ENCODE results near the gene PBX3. TPM values are rescaled to one million over a fixed set of nuclear protein-coding genes. Genes with fewer than 3 reads are reported as not detected.

PBX3 gene
- total RNA-seq, 1 donor from 2014 or later = 46.1 TPM

- ATAC-seq (no peak), DNase-seq (no peak)
- no peak for TF ChIP-seq CTCF (IDR thresholded peaks at IDR 0.05)
- Histone ChIP-seq H3K9me3 (no peaks in the 10 kb centered on the region), H3K27me3 (ENCODE audit: low read depth) (no peaks in the 10 kb centered on the region), H3K4me3 (no peak overlapping the region), H3K27ac (no peak overlapping the region), H3K36me3 (no peaks in the 10 kb centered on the region), H3K4me1 (no peaks in the 10 kb centered on the region)
- intact Hi-C loops (cut with DNase I) = no loop called here
Measured at GRCh38 chr9:125843646-125844045, 96.5 kb downstream of the PBX3 start.

GRCh38 chr9:125844611-125845010 is 97.4 kb downstream of the PBX3 start:
- Histone ChIP-seq H3K4me3 (no peak overlapping the region), H3K27ac (no peak overlapping the region), H3K36me3 (no peaks in the 10 kb centered on the region), H3K9me3 (no peaks in the 10 kb centered on the region), H3K4me1 (no peaks in the 10 kb centered on the region), H3K27me3 (ENCODE audit: low read depth) (no peaks in the 10 kb centered on the region)
- no peak for DNase-seq
- no peak for TF ChIP-seq CTCF (IDR thresholded peaks at IDR 0.05)
- ATAC-seq = no peak
- intact Hi-C loops (cut with DNase I) = no loop called here

- no peaks in the 10 kb centered on the region for H3K27me3 ChIP-seq (ENCODE audit: low read depth)
- ATAC-seq (no peak), DNase-seq (no peak)
- intact Hi-C loops (cut with DNase I) = no loop called here
- no peak overlapping the region for H3K27ac ChIP-seq
- no peak for TF ChIP-seq CTCF (IDR thresholded peaks at IDR 0.05)
- no peaks in the 10 kb centered on the region for H3K4me1 ChIP-seq
- no peaks in the 10 kb centered on the region for H3K36me3 ChIP-seq
- H3K9me3 ChIP-seq = no peaks in the 10 kb centered on the region
- no peak overlapping the region for H3K4me3 ChIP-seq
Measured at GRCh38 chr9:125845271-125845808, 98.2 kb downstream of the PBX3 start.

GRCh38 chr9:125847735-125848134 is 100.6 kb downstream of the PBX3 start:
- TF ChIP-seq CTCF (IDR thresholded peaks at IDR 0.05) = no peak
- DNase-seq (no peak), ATAC-seq (no peak)
- no peak overlapping the region for H3K27ac ChIP-seq
- H3K27me3 ChIP-seq (ENCODE audit: low read depth) = no peaks in the 10 kb centered on the region
- H3K9me3 ChIP-seq = no peaks in the 10 kb centered on the region
- no peak overlapping the region for H3K4me3 ChIP-seq
- intact Hi-C loops (cut with DNase I) = no loop called here
- H3K36me3 ChIP-seq = no peaks in the 10 kb centered on the region
- H3K4me1 ChIP-seq = no peaks in the 10 kb centered on the region

GRCh38 chr9:125850106-125850632 is 103.0 kb downstream of the PBX3 start:
- H3K4me1 ChIP-seq = no peaks in the 10 kb centered on the region
- intact Hi-C loops (cut with DNase I) = no loop called here
- no peak for ATAC-seq
- no peaks in the 10 kb centered on the region for H3K9me3 ChIP-seq
- no peak for TF ChIP-seq CTCF (IDR thresholded peaks at IDR 0.05)
- no peak overlapping the region for H3K4me3 ChIP-seq
- DNase-seq = no peak
- H3K27ac ChIP-seq = no peak overlapping the region
- no peaks in the 10 kb centered on the region for H3K27me3 ChIP-seq (ENCODE audit: low read depth)
- H3K36me3 ChIP-seq = no peaks in the 10 kb centered on the region

Data from lower lobe of right lung (tissue), 2 donors.